NCI-H2029 treated with DMSO at 0.1 percent for 48 hours (cell line): ENCODE results near the gene FBXO48.

Experiments
- DNase-seq: peaks from one replicate; lab custom pipeline; 2025; lab: John Stamatoyannopoulos, UW

The FBXO48 gene

DNA sequence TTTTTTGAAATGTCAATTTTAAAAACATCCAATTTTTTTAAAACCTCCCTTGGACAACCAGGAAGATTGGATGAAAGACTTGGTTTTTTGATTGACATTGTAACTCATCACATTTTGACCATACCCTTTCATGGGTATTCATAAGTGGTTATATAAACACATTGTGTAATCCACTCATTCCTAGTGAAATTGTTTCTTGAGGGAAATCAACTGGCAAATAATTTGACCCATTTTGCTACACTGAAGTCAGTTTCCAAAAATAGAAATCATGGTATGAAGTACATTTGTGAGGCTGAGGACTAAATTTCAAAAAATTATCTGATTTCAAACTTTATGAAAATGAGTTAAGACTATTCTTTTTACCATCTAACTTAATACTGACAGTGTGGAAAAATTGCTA is 31.5 kb downstream of the FBXO48 start:
- no peak for DNase-seq

DNA sequence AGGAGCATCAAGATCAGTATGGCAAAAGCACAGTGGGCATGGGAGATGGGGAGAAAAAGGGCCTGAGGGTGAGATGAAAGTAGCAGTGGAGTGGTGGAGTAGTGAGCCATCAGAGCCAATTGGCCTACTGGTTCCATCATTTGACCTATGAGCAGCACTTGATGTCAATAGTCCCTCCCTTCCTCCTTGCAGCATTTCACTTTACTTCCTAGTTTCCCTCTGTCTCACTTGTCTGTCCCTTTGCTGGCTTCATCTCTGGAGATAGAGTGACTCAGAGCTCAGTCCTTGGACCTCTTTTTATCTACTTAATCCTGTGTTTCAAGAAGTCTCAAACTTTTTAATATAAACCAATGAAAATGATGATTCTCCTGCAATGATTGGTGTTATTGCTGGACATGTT is 32.1 kb downstream of the FBXO48 start:
- DNase-seq: no peak

DNA sequence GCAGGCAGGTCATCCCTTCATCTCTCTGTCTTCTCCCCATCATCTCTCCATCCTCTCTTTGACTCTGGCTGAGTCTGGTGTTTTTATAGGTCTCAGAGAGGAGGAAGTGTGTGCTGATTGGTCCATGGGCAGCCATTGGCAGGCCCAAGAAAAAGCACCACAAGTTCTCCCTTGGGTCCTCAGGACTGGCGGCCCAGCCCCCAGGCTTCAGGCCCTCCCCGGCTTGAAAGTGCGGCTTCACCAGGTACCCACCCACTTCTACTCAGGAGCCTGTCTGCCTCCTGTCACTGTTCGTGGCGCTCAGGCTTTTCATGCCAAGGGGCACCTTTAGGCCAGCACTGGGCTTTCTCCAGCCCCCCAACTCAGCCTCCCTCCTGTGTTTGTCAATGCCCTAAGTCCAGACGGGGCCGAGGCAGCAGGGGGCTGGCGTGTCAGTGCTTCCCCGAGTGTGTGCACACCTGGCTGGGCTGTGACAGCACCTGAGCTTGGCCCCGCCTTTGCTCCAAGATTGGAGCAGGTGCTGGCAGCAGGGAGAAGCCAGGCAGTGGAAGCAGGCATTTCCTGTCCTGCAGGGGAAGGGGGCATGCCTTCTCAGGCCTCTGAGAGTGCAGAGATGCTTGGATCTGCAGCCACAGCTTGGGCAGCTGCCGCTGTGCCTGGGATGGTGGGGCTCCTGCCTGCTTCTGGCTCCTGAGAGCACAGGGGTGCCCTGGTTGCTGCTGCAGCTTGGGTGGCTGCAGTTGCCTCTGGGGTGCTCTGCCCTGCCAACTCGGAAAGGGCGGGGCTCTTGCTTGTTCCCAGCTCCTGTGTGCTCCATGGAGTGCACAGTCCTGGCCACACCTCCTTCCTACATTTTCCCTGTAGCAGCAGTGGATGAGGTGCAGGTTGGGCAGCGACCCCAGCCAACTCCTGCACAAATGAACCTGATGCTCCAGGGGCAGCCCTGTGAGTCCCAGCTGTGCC is 34.1 kb downstream of the FBXO48 start:
- DNase-seq: no peak

DNA sequence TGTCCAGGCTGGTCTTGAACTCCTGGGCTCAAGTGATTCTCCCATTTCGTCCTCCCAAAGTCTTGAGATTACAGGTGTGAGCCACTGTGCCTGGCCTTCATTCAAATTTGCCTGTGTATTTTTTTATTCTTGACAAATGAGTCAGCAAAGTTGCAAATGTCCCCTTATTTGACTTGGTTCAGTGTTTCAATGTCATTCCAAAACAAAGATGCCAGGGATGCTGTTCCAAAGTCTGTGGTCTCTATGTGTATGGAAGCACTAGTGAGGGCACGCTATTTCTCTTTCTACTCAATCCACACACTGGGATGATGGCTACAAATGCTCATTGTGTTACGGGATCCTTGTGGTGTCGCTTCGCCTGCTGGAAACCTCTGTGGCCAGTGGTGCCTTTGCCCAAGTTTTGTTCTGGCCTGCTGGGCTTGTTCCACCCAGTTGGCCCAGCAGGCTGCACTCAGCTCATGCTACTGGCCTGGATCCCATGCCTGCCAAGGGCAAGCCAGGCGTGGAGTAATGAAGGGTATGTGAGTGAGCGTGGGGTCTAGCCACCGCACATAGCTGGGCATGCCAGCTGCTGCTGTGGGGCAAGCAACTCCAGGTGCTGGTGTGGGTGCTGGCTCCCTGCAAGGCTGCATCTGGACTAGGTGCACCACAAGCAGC is 35.6 kb downstream of the FBXO48 start:
- DNase-seq: no peak

DNA sequence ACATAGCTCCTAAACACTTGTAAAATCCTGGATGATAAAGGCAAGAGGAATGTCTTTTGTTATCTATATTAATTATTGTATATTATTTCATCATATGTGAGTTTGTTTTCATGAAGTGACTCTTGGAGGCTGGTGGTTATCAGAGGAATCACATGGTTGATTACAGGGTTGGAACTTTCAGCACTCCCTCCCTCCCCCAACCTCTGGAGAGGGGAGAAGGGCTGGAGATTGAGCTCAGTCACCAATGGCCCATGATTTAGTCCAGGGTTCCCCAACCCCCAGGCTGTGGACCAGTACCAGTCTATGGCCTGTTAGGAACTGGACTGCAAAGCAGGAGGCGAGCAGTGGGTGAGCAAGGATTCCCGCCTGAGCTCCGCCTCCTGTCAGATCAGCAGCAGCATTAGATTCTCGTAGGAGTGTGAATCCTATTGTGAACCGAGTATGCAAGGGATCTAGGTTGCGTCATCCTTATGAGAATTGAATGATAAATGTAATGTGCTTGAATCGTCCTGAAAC is 37.7 kb downstream of the FBXO48 start:
- DNase-seq: no peak

DNA sequence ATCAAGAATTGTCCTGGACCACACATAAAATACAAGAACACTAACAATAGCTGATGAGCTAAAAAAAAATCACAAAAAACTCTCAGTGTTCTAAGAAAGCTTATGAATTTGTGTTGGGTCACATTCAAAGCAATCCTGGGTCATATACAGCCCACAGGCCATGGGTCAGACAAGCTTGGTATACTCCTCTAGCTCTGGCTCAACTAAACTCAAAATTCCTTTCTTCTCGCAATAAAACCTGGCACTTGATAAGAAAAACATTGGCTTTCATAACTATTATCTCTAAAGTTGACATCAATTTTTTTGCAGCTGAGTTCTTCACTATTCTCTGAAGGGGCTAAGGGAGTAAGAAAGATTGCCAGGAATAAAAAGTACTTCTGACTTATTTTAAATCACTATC is 38.3 kb downstream of the FBXO48 start:
- no peak for DNase-seq

DNA sequence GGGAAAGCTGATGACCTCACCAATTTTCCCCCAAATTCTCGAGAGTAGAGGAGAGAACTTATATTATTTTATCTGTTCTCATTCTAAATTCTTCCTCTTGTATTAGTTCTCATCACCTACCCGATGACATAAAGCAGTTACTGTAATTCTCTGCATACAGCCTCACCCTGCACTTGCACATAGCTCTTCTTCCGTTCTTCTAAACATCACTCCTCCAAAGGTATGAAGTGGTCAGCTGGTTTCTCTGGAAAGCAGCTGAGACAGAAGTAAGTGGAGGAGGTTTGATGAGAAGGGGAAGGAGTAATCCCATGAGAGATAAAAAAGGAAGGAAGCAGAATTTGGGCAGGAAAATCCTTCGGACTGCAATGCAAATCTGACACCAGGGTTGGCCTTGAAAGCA is 39.0 kb downstream of the FBXO48 start:
- no peak for DNase-seq

DNA sequence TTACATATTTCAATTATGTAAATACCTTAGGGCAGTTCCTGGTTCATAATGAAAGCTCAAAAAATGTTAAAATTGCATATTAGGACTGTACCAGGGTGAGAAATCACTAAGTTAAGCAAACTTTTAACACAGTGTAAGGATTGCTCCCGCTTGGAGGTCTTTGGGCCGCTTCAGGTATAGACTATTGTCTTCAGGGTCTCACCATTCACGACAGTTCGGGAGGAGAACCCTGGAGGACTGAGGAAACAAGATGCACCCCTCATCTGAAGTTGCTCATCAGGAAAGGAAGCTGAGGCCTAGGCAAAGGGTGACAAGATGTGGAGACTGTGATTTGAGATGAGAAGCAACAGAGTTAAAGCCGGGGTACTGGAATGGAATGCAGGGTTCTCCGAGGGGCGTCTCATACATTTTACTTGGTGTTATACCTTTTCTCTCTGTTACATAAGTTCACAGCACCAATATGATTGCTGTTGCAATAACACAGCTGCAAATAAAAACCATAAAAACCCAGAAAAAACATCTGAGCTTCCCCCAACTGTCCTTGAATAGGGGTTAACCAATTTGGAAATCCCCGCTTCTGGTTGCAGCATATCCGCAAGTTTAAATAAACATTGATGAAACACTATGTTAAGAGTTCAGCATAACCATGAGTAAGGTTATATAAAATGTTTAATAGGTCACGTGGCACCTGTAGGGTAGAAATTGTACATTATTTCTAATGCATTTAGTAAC is 40.1 kb downstream of the FBXO48 start:
- no peak for DNase-seq

DNA sequence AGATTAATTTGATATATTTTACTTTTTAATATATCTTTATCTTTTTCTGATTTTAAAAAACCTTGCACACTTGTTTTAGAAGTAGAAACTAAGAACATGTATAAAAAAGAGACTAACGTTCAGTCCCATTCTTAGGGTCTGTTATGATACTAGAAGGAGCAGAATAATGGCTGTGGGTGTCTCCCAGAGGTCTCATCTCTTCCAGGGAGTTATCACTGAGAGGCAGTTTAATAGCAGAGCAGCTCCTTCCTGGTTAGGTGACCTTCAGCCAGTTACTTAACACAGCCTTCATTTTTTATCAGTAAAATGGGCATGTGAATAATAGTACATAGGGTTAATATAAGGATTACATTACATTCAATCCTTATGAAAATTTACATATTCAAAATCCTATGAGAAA is 40.6 kb downstream of the FBXO48 start:
- DNase-seq: no peak

DNA sequence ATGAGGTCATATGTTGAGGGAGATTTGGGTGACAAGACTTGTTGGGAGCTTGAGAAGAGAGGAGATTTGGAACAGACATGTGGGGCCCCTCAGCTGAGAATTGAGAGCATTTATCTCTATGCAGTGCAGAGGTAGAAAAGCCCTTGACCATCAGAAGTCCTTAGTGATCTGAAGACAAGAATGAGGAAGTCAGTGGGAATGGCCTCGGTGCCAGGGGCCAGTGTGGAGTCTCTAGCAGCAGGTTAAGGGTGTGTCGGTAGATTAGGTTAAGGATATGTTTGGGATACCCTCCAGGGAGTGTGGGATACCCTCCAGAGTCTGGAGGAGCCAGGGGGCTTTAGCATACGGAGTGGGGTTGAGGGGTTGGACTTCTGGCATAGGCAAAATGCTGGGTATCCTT is 41.6 kb downstream of the FBXO48 start:
- no peak for DNase-seq

DNA sequence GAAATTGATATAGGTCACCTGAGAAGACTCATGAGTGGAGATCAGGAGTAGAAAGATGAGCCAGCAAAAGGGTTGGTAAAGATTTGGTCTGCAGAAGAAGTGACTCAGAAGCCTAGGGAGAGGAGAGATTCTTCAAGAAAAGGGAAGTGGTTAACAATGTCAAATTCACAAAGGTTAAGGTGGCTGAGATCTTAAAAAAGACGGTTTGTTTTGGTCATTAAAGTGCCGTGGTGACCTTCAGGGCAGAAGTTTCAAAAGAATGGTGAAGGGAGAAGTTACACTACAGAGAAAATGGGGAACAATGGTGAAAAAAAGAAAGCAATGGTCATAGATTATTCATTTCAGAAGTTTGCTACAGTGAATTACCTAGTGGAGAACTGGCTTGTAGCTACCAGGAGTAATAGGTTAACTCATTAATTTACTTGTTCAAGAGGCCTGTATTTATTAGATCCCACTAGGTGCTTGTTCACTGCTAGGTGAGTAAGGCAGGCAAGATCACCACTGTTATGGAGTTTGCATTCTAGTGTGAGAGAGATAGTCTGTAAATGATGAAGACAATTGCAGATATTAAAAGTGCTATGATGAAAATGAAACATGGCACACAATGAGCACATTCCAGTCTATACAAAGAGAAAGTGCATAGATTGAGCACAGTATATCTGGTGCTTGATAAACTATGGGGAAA is 43.0 kb downstream of the FBXO48 start:
- no peak for DNase-seq

DNA sequence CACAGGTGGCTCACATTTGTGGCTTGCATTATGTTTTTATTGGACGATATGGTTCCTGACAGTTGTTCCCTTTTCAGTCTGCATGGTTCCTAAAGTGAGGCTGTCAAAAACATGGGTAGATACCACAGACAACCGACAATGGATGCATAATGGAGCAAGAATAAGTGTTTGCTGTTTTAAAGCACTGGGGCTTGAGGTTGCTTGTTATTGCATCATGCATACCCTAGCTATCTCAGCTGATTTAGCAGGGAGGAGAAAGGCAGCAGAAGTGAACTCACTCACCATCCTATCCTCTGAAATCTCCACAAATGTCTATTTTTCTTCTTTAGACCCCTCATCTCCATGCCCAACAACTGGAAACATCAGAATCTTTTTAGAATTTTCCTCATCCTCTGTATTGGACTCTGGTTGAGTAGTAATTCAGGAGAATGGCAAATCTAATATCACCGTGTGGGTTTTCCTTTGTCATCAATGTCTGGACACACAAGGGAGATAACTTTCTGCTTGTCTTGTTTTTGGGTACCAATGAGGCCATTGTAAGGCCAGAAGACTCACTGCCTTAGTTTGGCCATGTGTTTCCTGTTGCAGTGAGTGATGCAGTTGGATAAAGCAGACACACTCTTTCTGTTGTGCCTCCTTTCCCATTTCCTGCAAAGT is 46.7 kb downstream of the FBXO48 start:
- DNase-seq: no peak

DNA sequence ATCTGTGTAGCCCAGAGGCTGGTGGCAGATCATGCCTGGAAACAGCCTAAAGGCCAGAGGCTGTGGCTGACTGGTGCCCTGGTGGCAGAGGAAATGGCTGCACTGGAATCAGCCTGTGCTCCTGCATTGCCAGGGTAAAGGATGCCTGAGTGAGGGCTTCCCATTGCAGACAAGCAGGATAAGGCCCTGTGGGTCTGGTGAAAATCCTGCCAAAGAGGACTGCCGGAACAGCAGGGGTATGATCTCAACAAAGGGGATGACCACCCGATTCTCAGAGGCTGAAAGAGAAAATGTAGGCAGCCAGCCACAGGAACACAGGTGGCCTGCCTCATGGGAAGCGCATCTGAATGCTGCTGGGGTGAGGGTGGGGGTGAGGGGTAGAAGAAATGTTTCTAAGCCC is 48.2 kb downstream of the FBXO48 start:
- DNase-seq: no peak

DNA sequence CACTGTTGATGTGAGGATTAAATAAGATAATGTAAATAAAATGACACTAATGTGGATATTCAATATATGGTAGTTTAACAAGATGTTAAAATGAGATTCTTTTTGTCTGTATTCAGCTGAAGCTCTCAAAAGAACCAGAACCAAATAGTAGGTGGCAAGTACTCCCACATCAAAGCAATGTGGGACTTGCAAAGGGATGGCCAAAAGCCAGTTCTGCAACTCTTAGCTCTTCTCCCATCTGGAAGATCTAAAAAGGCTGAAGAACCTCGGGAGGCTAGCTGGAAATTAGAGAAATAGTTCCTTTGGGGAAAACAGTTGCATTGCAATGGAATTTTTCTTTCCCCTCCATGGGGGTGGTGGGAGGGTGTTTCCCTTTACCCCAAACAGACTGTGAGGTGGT is 48.7 kb downstream of the FBXO48 start:
- DNase-seq: no peak

DNA sequence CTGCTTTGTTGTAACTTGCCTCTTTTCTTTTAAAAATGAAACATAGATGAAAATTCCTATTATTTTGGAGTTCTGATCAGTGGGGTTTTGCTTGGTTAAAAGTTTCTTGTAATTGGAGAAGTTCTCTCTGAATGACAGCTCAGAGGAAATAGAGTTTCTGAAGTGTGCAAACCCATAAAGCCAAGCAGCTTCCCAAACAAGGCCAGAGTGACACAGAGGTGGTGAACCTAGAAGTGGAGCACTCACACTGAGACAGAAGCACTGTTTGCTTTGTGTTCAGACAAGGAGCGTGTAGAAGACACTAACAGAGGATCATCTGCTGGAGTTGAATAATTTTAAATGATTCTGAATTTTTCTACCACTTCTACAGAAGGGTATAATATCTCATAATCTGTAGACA is 49.2 kb downstream of the FBXO48 start:
- no peak for DNase-seq

DNA sequence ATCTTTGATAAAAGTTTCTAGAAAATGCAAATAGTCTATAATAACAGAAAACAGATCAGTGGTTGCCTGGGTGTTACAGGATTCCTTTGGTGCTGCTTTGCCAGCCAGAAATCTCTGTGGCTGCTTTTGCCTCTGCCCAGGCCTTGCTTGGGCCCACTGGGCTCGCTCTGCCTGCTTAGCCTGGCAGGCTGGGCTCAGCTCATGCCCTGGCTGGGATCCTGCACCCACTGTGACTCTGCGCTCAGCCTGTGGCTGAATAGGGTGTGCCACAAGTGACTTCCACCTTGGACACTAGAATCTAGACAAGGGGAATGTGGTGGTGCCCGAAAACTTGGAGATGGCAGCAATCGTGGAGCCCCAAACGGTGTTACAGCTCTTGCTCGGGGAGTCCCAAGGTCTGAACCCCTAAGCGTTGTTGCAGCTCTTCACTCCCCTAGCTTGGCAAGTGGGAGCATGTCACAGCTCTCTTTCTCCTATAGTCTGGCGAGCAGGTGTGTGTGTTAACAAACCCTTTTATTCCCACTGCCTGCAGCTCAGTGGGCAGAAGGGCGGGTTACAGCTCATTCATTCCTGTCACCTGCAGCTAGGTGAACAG is 50.9 kb downstream of the FBXO48 start:
- no peak for DNase-seq

DNA sequence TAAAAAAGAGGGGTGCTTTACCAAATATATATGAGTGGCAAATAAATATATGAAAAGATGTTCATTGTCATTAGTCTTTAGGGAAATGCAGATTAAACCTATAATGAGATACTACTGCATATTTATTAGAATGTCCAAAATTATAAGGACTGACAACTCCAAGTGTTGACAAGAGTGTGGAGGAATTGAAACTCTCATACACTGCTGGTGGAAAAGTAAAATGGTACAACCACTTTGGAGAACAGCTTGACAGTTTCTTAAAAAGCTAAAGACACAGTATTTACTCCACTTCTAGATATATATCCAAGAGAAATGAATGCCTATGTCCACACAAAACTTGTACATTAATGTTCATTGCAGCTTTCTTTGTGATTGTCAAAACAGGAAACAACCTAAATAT is 51.6 kb downstream of the FBXO48 start:
- no peak for DNase-seq

DNA sequence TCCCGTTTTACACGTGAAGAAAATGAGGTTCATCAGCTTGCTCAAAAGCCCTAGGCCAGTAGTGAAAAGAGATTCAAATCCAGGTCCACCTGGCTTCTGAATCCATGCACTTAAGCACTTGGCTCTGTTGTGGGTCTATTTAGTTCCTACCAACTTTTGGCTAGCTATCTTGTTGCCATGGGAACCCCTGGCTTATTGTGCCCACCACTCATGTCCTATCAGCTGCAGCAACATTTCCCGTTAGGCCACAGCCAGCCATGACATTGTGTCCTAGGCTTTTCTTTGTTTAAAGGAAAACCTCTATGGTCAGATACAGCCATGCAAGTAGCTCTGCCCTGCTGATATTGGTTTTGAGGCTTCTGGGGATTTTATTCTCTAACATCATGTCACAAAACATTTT is 52.2 kb downstream of the FBXO48 start:
- DNase-seq: no peak

DNA sequence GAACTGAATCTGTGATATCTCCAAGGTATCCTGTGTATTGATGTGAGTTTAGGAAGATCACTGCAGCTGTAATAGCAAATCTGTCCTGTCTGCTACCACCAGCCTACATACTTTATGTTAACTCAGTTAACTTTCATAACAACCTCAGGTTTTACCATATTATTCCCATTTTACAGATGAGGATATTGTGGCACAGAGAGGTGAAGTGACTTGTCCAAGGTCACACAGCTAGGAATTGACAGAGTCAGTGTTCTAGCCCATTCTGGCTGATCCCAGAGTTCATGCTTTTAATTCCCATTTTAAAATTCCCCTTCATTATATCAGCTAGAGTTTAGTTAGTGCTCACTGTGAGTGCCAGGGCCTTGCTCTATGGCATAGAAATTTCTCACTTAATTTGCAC is 52.6 kb downstream of the FBXO48 start:
- no peak for DNase-seq

DNA sequence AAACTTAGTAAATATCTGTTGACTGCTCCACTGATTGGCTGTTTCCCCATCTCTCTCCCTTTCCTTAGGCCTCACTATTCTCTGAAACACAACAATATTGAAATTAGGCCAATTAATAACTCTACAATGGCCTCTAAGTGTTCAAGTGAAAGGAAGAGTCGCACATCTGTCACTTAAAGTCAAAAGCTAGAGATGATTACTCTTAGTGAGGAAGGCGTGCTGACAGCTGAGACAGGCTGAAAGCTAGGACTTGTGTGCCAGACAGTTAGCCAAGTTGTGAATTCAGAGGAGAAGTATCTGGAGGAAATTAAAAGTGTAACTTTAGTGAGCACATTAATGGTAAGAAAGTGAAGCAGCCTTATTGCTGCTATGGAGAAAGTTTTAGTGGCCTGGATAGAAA is 53.6 kb downstream of the FBXO48 start:
- no peak for DNase-seq
